CD4-positive, alpha-beta T cell treated with Interleukin-1 beta for 1 hour (primary cell): ENCODE results near the gene FADS2.

Experiments
- DNase-seq, 2 donors: peaks; one replicate each; pipeline ENCODE4 v3.0.0-alpha.2; 2020 to 2022

FADS2 gene

DNA sequence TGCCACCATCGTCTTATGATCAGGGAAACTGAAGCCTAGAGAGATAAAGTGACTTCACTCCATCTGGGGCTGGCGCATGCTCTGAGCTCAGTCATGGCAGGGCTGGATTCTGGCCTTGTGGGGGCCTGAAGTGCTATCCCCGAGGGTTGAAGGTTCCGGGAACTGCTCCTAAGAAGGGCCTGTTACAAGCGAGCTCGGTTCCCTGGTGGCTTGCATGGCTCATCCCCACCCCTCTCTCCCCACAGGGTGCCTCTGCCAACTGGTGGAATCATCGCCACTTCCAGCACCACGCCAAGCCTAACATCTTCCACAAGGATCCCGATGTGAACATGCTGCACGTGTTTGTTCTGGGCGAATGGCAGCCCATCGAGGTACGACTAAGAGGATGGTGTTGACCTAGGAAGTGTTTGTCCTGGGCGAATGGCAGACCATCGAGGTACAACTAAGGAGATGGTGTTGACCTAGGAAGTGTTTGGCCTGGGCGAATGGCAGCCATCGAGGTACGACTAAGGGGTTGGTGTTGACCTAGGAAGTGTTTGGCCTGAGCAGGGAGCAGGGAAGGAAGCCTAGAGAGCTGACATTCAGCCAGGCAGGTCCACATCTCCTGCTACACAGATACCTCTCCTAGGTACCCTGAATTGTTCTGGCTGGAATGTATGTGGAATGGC lies 19.9 kb downstream of the FADS2 start:
- DNase-seq: no peak

DNA sequence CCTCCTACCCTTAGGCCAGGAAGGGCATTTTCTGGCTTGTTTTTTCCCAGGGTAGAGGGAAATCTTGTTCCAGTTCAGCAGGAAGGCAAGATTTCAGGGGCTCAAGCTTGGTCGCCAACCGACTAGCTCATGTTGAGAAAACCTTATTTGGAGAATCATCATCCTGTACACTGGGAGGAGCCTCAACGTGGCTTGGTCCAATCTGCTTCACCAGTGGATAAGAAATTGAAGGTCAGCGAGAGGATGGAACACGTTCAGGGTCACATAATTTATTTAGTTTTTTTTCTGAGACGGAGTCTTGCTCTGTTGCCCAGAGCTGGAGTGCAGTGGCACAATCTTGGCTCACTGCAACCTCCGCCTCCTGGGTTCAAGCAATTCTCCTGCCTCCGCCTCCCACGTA lies 20.5 kb downstream of the FADS2 start:
- DNase-seq: no peak

DNA sequence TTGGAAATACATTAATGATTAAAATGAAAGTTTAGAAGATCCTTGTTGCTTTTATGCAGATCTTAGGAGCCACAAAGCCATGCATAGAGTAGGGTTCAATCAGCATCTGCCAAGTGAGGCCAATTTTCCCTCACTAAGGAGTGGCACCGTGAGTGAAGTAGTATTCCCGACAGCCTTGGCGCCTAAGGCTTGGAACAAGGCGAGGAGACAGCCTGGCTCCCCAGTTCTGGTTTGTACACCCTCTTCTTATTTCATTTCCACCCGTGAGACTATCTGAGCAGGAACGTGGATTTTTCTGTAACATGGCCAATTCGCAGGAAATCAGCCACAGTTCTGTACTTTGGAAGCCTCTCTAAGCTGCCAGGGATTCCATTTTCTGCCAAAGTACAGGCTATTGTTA lies 22.6 kb downstream of the FADS2 start:
- DNase-seq: no peak

DNA sequence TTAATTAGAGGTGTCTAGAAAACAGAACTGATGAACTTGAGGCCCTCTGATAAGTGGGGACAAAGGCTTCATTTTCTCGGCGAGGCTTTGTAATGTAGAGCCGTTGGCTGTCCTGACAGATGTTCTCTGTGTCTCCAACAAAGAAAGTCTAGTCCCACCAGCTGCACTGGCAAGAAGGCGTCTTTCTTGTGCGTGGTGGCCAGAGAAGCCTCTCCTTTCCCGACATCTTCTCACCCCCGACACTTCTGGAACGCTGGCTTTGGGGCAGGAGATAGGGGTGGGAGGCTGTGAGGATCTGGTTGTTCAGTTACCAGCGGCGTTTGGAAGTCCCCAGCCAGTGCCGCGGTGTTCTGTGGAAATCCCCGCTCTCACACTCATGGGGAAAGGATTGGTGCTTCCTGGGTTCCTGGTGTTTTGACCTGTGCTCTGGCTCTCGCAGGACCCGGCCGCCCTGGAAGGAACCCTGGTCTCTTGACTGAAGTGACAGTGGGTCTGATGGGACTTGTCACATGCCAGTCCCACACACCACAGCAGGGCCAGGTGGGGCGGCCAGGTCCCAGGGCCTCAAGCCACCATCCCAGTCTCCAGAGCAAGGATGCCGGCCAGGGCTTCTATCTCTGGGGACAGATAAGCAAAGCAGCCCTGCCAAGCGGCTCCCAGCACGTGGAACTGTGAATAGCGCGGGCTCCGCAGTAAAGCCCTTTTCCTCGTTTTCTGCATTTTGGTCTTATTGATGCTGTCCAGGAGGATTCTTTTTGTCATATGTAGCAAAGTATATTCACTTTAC lies 23.2 kb downstream of the FADS2 start:
- DNase-seq: no peak

- DNase-seq: no peak
Measured at GRCh38 chr11:61851900-61852295, 23.8 kb downstream of the FADS2 start.

GRCh38 chr11:61853698-61854169 lies 25.6 kb downstream of the FADS2 start:
- no peak for DNase-seq

- DNase-seq: no peak
Measured at GRCh38 chr11:61854206-61854895, 26.3 kb downstream of the FADS2 start.

GRCh38 chr11:61854966-61855714 lies 27.0 kb downstream of the FADS2 start:
- DNase-seq: no peak

DNA sequence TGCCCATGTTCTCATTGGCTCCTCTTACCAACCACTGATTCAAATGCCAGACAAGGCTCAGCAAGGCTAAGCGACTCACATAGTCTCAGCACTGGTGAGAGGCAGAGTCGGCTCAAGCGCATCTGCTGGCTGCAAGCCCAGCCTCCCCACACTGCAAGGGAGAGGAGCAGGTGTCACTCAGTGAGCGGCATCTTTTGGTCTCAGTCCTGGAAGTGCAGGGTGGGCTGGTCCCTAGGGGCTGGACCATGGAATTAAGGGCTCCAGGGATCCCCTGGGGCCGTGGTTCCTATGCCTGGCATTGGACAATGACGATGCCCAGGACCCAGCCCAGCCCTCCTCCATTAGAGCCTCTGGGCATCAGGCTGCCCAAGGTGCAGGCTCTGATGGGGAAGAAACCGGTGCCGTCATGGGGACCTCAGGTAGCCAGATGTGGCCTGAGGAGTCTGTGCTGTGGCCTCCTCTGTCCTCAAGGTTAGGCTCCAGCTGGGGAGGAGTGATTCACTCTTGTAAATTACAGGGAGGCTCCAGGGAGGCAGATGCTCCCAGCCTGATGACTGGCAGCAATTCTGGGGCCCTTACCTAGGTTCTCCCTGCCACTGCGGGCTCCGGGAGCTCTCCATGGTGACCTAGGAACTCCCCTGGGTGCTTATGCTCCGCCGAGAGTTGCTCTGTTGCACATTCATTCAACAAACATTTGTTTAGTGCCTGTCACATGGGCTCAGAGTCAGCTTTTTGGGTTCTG lies 28.0 kb downstream of the FADS2 start:
- DNase-seq: no peak

DNA sequence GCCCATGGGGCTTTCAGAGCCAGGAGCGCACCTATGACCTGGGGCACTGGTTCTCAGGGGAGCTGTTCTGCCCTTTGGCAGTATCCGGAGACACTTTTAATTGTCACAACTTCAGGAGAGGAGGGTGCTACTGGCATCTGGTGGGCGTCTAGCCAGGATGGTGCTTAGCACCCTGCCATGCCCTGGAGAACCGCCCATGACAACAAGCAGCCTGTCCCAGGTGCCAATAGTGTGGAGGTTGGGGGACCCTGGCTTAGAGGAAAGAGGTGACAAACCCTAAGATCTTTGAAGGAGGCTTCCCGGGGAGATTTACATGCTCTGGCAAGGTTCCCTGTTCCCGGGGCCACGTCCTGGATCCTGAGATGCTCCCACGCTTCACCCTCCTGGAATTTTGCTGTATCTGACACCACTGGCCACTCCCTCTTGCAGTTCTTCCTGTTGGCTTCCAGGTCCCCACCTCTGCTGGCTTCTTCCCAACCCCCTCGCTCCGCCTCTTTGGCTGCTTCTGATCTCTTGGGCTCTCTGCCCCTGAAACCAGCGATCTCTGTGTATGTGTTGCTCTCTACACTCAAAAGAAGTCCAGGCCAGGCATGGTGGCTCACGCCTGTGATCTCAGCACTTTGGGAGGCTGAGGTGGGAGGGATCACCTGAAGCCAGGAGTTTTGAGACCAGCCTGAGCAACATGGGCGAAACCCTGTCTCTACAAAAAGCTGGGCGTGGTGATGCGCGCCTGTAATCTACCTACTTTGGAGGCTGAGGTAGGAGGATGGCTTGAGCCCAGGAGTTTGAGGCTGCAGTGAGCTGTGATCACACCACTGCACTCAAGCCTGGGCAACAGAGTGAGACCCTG lies 32.2 kb downstream of the FADS2 start:
- no peak for DNase-seq

- DNase-seq: no peak
Measured at GRCh38 chr11:61861634-61862033, 33.5 kb downstream of the FADS2 start.

DNA sequence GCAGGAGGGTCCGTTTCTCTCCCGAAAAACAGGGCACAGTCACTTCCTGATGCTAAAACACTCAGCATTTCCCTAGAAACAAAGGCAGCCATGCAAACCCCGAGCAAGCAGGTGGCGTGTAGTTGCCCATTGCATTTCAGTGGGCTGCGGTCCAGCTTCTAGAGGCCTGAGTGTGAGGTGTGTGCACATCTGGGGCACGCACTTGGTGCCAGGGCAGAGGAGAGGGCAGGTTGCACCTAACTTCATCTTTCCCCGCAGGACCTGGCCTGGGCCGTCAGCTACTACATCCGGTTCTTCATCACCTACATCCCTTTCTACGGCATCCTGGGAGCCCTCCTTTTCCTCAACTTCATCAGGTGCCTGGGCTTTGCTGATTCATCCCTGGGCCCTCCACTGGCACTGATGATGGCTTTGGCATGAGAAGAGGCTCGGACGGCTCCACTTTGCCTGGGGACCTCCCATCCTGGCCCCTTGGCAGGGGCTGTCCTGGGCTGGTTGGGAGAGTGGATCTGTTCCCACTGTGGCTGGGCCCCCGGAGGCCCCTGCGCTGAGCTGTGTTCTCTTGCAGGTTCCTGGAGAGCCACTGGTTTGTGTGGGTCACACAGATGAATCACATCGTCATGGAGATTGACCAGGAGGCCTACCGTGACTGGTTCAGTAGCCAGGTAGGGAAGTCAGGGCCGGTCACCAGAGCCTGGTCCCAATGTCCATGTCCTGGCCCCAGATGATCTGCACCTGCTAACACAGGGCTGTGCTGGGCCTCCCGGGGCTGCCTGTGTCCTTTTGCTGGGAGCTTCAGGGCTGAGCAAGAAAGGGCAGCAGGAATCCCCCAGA lies 34.8 kb downstream of the FADS2 start:
- no peak for DNase-seq

DNA sequence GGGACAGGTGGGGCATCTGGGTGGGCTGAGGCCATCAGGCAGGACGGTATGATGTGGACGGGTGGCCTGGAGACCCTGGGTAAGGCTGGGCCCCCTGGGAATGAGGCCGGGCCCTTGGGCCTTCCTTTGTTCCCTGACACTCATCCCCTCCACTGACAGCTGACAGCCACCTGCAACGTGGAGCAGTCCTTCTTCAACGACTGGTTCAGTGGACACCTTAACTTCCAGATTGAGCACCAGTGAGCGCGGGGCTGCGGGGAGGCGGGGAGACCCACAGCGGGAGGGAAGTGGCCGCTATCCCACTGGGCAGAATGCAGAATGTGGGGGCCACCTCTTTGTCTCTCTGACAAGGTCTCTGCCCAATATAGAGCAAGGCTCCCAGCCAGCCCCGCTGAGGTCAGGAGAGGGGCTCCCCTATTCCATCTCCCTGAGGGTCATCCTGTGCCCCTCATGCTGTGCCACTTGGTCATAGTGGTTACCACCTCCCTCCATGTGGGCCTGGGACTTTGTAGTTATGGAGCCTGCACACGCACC lies 35.5 kb downstream of the FADS2 start:
- no peak for DNase-seq

- no peak for DNase-seq
Measured at GRCh38 chr11:61864814-61865775, 37.0 kb downstream of the FADS2 start.

DNA sequence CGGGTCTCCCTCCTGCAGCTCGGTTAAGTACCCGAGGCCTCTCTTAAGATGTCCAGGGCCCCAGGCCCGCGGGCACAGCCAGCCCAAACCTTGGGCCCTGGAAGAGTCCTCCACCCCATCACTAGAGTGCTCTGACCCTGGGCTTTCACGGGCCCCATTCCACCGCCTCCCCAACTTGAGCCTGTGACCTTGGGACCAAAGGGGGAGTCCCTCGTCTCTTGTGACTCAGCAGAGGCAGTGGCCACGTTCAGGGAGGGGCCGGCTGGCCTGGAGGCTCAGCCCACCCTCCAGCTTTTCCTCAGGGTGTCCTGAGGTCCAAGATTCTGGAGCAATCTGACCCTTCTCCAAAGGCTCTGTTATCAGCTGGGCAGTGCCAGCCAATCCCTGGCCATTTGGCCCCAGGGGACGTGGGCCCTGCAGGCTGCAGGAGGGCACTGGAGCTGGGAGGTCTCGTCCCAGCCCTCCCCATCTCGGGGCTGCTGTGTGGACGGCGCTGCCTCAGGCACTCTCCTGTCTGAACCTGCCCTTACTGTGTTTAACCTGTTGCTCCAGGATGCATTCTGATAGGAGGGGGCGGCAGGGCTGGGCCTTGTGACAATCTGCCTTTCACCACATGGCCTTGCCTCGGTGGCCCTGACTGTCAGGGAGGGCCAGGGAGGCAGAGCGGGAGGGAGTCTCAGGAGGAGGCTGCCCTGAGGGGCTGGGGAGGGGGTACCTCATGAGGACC lies 38.3 kb downstream of the FADS2 start:
- no peak for DNase-seq

GRCh38 chr11:61866958-61867343 lies 38.9 kb downstream of the FADS2 start:
- no peak for DNase-seq

GRCh38 chr11:61868571-61869428 lies 40.7 kb downstream of the FADS2 start:
- no peak for DNase-seq

GRCh38 chr11:61869429-61869707 lies 41.3 kb downstream of the FADS2 start:
- DNase-seq: no peak
